Measurements from ENCODE around the gene SPDYE2.
"Not testable (repeated sequence)": the region's sequence is repeated elsewhere in the genome, so short reads cannot be mapped to it uniquely, and the experiment has no call there.

GRCh38 chr7:102578486-102578885 is 27.5 kb downstream of the SPDYE2 start:
- TF ChIP-seq, protein P1, sequence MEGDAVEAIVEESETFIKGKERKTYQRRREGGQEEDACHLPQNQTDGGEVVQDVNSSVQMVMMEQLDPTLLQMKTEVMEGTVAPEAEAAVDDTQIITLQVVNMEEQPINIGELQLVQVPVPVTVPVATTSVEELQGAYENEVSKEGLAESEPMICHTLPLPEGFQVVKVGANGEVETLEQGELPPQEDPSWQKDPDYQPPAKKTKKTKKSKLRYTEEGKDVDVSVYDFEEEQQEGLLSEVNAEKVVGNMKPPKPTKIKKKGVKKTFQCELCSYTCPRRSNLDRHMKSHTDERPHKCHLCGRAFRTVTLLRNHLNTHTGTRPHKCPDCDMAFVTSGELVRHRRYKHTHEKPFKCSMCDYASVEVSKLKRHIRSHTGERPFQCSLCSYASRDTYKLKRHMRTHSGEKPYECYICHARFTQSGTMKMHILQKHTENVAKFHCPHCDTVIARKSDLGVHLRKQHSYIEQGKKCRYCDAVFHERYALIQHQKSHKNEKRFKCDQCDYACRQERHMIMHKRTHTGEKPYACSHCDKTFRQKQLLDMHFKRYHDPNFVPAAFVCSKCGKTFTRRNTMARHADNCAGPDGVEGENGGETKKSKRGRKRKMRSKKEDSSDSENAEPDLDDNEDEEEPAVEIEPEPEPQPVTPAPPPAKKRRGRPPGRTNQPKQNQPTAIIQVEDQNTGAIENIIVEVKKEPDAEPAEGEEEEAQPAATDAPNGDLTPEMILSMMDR (IDR thresholded peaks at IDR 0.05; ENCODE audit: poor library complexity): not testable (repeated sequence)
- not testable (repeated sequence) for TF ChIP-seq EZH2phosphoT487 (IDR thresholded peaks at IDR 0.05; ENCODE audit: low read depth, severe bottlenecking, unreplicated experiment)

Measured in hepatocyte (in vitro differentiated cells).